Hematopoietic multipotent progenitor cell treated with erythropoietin and hydrocortisone succinate and interleukin-3 and kit ligand, for 17 days (in vitro differentiated cells): ENCODE data around the gene SLC6A17.

Experiments
- DNase-seq: peaks from one replicate; pipeline ENCODE4 v3.0.0-alpha.2; 2015; ENCODE audit warnings: low spot score

The SLC6A17 gene

DNA sequence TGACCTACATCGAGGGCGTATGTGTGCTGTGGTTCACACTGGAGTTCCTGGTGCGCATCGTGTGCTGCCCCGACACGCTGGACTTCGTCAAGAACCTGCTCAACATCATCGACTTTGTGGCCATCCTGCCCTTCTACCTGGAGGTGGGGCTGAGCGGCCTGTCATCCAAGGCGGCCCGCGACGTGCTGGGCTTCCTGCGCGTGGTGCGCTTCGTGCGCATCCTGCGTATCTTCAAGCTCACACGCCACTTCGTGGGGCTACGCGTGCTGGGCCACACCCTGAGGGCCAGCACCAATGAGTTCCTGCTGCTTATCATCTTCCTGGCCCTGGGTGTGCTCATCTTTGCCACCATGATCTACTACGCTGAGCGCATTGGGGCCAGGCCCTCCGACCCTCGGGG lies 72.8 kb downstream of the SLC6A17 start:
- DNase-seq = no peak

DNA sequence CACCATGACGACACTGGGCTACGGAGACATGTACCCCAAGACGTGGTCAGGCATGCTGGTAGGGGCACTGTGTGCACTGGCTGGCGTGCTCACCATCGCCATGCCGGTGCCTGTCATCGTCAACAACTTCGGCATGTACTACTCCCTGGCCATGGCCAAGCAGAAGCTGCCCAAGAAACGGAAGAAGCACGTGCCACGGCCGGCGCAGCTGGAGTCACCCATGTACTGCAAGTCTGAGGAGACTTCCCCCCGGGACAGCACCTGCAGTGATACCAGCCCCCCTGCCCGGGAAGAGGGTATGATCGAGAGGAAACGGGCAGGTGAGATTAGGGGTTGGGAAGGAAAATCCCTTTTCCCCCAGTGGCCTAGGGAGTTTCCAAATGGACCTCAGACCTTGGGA lies 73.3 kb downstream of the SLC6A17 start:
- no peak for DNase-seq

- no peak for DNase-seq
These were observed 74.1 kb downstream of the SLC6A17 start for GRCh38 chr1:110224240-110224995.

GRCh38 chr1:110225212-110225611 lies 74.9 kb downstream of the SLC6A17 start:
- DNase-seq = no peak

DNA sequence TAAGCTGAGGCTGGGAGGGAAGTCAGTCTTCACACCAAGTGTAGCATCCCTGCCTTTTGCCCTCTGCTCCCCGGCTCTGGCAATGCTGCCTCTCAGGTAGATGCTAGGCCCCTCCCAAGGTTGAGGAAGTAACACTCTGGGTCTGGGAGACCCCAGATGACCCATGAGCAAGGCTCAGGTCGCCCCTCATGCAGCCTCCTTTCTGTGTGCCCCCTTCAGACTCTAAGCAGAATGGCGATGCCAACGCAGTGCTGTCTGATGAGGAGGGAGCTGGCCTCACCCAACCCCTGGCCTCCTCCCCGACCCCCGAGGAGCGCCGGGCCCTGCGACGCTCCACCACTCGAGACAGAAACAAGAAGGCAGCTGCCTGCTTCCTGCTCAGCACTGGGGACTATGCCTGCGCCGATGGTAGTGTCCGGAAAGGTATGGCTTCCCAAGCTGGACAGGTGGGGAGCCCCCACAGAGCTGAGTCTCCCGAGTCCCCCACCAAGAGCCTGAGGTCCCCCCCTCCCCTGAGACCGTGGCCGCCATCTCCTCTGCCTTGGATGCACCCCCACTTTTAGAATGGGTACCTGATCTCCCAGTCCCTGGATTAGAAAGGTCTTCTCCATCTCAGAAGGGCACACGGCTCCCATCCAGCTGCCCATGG lies 75.6 kb downstream of the SLC6A17 start:
- no peak for DNase-seq

GRCh38 chr1:110227774-110228173 lies 77.5 kb downstream of the SLC6A17 start:
- no peak for DNase-seq

- no peak for DNase-seq
These were observed 78.1 kb downstream of the SLC6A17 start for GRCh38 chr1:110228381-110228780.

GRCh38 chr1:110228869-110229268 lies 78.6 kb downstream of the SLC6A17 start:
- no peak for DNase-seq

- no peak for DNase-seq
These were observed 79.2 kb downstream of the SLC6A17 start for GRCh38 chr1:110229348-110230001.

GRCh38 chr1:110230381-110231199 lies 80.3 kb downstream of the SLC6A17 start:
- no peak for DNase-seq

DNA sequence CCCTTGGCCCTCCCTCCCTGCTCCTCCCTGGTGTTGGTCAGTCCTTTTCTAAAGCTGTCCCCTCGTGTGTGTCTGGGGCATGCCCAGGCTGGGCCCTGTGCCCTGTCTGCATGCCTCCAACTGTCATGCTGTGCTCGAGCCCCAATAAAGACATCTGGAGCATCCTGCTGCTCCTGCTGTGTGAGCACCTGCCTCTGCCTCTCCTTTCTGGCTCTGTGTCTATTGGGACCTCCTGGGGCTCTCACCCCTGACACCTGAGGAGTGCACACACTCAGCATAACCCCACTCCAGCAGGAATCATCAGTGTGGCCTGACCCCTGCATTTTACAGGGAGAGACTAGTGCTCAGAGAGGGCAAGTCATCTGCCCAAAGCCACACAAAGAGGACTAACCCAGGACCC lies 83.6 kb downstream of the SLC6A17 start:
- no peak for DNase-seq

GRCh38 chr1:110234691-110235090 lies 84.4 kb downstream of the SLC6A17 start:
- DNase-seq = no peak

- DNase-seq = no peak
These were observed 85.0 kb downstream of the SLC6A17 start for GRCh38 chr1:110235181-110235833.

- no peak for DNase-seq
These were observed 85.8 kb downstream of the SLC6A17 start for GRCh38 chr1:110235834-110236682.

DNA sequence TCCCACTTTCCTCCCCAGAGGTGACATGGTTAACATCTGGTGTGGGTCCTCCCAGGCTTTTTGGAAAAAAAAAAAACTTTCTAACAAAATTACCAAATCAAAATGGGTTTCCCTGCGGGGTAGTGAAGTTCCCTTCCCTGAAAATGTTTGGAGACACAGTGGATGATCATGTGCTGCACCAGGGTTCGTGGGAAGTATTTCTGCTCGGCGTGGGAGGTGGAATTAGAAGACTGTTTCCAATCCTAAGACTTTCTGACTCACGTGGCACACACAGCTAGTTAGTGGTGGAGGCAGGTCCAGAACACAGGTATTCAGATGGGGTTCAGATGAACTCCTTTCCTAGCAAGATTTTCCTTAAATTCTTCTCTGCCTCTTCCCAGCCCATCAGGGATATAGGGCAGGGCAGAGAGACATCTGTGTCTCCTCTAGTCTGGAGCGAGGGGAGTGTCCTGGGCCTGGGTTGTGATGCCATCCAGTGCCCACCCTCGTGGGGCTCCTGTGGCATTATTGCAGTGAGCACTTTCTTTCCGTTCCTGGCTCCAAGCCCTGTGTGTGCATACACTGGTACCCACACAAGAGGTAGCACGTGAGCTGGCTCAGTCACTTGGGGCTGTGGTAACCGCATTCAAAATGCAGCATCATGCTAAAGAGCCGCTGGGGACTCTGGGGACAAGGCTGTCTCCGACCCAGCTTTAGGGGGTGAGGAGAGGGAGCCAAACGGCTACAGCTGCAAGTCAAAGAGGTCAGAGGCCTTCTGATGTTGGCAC lies 87.3 kb downstream of the SLC6A17 start:
- no peak for DNase-seq

GRCh38 chr1:110239441-110240430 lies 89.4 kb downstream of the SLC6A17 start:
- DNase-seq = no peak

GRCh38 chr1:110240476-110241210 lies 90.3 kb downstream of the SLC6A17 start:
- no peak for DNase-seq

DNA sequence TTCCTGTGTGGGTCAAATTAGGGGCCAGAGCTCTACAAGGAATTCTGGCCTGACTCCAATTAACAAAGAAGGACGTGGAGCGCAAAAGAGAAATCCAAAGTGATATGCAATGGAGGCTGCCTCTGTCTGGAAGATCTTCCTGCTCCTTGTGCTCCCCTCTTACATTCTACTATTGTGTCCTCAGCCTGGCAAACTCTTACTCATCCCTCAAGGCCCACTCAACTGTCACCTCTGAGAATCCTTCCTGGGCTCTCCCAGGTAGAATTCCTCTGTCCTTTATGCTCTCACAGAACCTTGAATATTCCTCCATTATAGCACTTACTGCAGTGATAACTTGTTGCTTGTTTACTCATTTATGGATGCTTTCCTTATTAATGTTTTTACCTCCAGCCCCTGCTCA lies 91.2 kb downstream of the SLC6A17 start:
- DNase-seq = no peak
